Right forelimb (tissue), 1 donor: ENCODE data around the gene SENP3.

Experiments
- DNase-seq: peaks from one replicate; pipeline ENCODE4 v3.0.0-alpha.2; 2018

Gene SENP3

DNA sequence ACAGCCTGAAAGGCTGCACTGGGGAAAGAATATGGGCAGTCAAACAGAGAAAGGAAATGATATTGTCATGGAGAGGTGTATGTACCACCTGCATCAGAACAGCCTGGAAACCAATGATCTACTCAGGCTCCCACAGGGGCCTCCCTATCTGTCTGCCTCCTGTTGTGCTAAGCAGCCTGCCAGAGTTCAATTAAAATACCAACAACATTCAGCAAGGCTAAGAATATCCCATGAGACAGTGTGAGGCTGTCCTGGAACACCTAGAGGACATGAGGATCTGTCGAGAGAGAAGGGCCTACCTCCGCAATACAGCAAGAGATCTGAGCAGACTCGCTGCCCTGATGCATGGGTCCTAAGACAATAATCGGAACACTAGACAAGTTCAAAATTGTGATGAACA lies 44.6 kb downstream of the SENP3 start:
- no peak for DNase-seq

DNA sequence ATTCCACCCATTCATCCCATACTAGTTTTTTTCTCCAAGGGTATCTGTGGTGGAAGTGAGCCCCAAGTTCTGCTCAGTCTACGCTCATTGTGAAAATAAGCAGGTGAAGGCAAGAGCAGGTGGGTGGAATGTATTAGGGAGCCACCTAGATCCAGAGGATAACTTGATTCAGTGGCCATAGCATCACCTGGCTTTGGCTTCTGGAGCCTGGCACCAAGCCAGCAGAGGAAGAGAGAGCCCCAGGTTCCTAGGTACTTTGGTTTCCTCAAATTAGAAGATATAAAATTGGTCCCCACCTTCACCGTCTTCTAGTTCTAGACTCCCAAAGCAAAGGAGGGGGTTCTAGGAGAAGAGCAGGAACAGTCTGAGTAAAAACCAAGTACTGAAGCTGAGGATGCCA lies 48.9 kb downstream of the SENP3 start:
- DNase-seq, result no peak

DNA sequence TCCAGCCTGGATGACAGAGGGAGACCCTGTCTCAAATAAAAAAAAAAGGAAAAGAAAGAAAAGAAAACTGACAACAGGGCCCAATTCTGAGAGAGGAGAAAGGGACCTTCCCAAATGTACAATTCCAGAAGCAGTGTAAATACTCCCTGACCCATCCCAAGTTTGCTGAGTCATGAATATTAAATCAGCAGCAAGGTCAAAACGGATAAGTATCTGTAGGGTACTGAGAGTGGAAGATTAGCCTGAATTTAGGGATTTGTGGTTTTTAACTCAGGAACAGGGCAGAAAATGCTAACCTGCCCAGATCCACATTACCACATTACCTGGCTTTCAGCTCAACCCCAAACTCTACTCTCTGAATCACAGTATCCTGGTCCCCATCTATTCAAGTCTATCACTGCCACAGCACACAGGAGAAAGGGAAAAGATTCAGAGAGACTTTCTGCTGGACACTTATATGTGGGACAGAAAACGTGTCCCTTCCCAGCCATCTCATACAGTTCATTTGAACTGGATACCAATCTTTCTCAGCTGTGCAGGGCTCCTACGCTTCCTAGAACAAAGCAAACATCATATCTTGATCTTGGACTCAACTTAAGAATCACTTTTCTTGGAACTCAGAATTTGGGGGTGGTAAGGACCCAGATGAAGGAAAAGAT lies 50.0 kb downstream of the SENP3 start:
- no peak for DNase-seq

- DNase-seq, result no peak
Observed at GRCh38 chr17:7612294-7612640, 50.5 kb downstream of the SENP3 start.

- DNase-seq, result no peak
Observed at GRCh38 chr17:7613769-7614424, 52.2 kb downstream of the SENP3 start.

DNA sequence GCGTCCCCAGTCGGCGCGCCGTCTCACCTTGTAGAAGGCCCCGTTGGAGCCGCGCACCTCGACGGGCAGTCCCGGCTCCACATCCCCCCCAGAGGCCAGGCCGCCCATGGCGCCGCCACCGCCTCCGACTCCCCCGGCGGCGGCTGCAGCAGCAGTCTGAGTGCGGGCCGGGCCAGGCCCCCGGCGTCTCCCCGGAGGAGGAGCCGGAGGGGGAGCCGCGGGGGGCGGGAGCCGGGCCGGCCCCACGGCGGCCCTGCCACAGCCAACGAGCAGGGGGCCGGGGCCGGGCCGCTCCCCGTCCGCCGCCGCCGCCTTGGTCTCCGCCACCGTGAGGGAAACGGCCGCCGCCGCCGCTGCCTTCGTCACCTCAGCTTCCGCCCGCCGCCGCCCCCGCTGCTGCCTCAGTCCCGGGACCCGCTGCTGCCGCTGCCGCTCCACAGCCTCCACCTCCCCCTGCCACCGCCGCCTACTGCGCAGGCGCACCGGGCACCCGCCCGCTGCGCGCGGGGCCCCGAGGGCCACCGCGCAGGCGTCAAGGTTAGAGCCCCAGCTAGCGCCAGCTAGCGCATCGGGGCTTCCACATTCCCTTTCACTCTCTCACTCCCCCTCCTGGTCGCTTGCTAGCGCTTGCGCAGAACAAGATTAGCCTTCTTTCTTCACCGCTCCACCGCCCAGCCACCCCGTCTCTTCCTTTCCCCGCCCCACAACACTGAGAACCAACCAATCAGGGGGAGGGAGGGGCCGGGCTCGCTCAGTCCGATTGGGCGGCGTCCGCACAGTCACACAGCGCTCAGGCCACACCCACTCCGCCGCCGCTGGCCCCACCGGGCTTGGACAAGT lies 52.9 kb downstream of the SENP3 start, which contains the start of gene FXR2:
Gene FXR2, minus strand, starts transcription at position 473 of the 840 bp plus-strand sequence. Its CDS starts 365 bp downstream, at position 108.
- peak; percentile 99 for DNase-seq

- DNase-seq, result no peak
Observed at GRCh38 chr17:7615265-7615747, 53.6 kb downstream of the SENP3 start.

GRCh38 chr17:7618608-7619007 lies 56.9 kb downstream of the SENP3 start:
- no peak for DNase-seq

GRCh38 chr17:7620835-7621234 lies 59.1 kb downstream of the SENP3 start:
- DNase-seq, result no peak
